Left ventricle myocardium superior (tissue), 1 donor: ENCODE measurements around the gene CES1. TPM values are rescaled to one million over a fixed set of nuclear protein-coding genes. Genes with fewer than 3 reads are reported as not detected.
"Not testable (repeated sequence)": the region's sequence is repeated elsewhere in the genome, so short reads cannot be mapped to it uniquely, and the experiment has no call there.

Experiments
- ATAC-seq: fragments of 200-7000 bp; cut with Tn5 transposase; one replicate; pipeline ENCODE4 v1.9.1; 2020; ENCODE audit warnings: mild to moderate bottlenecking, moderate library complexity
- DNase-seq: peaks from one replicate; pipeline ENCODE4 v3.0.0-alpha.2; 2020
- intact Hi-C: fragments of 100-400 bp; cut with micrococcal nuclease; formaldehyde crosslinking; loops from one replicate; pipeline ENCODE4 v1.11.0; 2022
- total RNA-seq: library from RNA; stranded (reverse); fragmentation: NEBNext Ultra II Directional; extraction: Animal tissue kit (Norgen Biotek cat#: 25700); gene quantifications from one replicate; pipeline ENCODE4 v1.2.1, GENCODE V29; 2021
- donor health status: DM: no; HTN: yes; CAD: no; lungs with severe emphysema.

CES1 gene
- total RNA-seq, 1 donor from 2014 or later, result 30.3 TPM

GRCh38 chr16:55757595-55758527, 75.0 kb downstream of the CES1 start:
- DNase-seq, intact Hi-C loops: not testable (repeated sequence)
- ATAC-seq, result peak; percentile 40

GRCh38 chr16:55756963-55757362, 75.9 kb downstream of the CES1 start:
- DNase-seq, result no peak
- no peak for ATAC-seq
- intact Hi-C loops, result no loop called here

- ATAC-seq (no peak), DNase-seq (no peak)
- intact Hi-C loops, result no loop called here
Measured at GRCh38 chr16:55754056-55754455, 78.8 kb downstream of the CES1 start.

GRCh38 chr16:55753145-55753631, 79.7 kb downstream of the CES1 start:
- ATAC-seq, DNase-seq, intact Hi-C loops: not testable (repeated sequence)

Other genes starting within 250 kb of the CES1 start
- gene SLC6A2, start 177.1 kb downstream of the CES1 start, total RNA-seq, result not detected
- gene CES5A, start 42.3 kb upstream of the CES1 start, total RNA-seq, result not detected